ENCODE measurements around the gene DIP2B.

Gene DIP2B

DNA sequence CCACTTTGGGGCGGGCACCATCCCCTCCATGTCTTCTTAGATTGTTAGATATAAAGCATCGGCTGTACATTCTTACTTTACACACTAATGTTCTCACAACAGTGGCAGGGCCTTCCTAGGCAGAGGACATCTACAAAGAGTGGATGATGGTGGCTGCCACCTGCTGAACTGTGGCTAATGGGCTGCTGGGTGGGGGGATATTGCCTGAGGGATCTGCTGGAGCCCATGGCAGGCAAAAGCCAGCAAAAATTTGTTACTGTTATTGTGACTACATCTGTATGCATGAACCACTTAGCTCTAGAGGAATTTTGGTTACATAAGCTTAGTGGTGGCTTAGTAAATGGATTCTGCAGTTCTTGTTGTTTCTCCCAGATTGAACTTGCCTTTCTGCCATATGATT lies 52.6 kb downstream of the DIP2B start:
- H3K79me2 ChIP-seq (ENCODE audit: insufficient read depth, low read depth), result no peaks in the 10 kb centered on the region; the same call in 1 of the 2 replicates
- H3K4me3 ChIP-seq (IDR thresholded peaks at IDR 0.05; ENCODE audit: insufficient read depth, low read depth, low read length), result no peak overlapping the region
- no peak overlapping the region for H3K4me2 ChIP-seq
- no peaks in the 10 kb centered on the region for H3K27me3 ChIP-seq (ENCODE audit: insufficient read depth, low read depth)
- no peaks in the 10 kb centered on the region for H3K4me1 ChIP-seq (ENCODE audit: low read depth, poor library complexity, severe bottlenecking)
- no peak overlapping the region for H3K27ac ChIP-seq
- H3K36me3 ChIP-seq (ENCODE audit: insufficient read depth), result no peaks in the 10 kb centered on the region
- H4K20me1 ChIP-seq (ENCODE audit: insufficient read depth), result no peaks in the 10 kb centered on the region
- no peak overlapping the region for H3K9ac ChIP-seq
- H2AFZ ChIP-seq (ENCODE audit: low read depth), result no peak overlapping the region
- TF ChIP-seq, protein P1, sequence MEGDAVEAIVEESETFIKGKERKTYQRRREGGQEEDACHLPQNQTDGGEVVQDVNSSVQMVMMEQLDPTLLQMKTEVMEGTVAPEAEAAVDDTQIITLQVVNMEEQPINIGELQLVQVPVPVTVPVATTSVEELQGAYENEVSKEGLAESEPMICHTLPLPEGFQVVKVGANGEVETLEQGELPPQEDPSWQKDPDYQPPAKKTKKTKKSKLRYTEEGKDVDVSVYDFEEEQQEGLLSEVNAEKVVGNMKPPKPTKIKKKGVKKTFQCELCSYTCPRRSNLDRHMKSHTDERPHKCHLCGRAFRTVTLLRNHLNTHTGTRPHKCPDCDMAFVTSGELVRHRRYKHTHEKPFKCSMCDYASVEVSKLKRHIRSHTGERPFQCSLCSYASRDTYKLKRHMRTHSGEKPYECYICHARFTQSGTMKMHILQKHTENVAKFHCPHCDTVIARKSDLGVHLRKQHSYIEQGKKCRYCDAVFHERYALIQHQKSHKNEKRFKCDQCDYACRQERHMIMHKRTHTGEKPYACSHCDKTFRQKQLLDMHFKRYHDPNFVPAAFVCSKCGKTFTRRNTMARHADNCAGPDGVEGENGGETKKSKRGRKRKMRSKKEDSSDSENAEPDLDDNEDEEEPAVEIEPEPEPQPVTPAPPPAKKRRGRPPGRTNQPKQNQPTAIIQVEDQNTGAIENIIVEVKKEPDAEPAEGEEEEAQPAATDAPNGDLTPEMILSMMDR (conservative IDR thresholded peaks at IDR 0.05; ENCODE audit: low read depth, low read length), result no peak

DNA sequence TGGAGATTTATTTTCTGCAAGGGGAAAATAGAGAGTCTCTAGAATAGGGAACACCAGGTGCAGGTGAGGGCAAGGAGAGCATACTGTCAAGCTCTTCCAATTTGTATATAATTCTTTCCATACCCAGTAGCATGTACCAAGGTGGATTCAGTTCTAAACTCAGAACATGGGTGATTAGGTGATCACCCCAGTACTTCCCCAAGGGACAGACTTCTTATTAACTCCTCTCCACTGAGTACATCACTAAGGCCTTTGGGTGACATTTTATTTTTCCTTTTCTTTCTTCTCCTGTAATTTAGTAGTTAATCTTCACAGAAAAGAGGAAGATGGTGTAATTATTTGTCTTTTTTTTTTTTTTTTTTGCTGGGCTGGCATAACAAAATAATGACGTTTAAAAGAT lies 54.2 kb downstream of the DIP2B start:
- H2AFZ ChIP-seq (ENCODE audit: low read depth), result no peak overlapping the region
- no peak overlapping the region for H3K27ac ChIP-seq
- no peak overlapping the region for H3K4me2 ChIP-seq
- no peaks in the 10 kb centered on the region for H4K20me1 ChIP-seq (ENCODE audit: insufficient read depth)
- TF ChIP-seq, protein P1 (conservative IDR thresholded peaks at IDR 0.05; ENCODE audit: low read depth, low read length), result no peak
- H3K9ac ChIP-seq, result no peak overlapping the region
- no peaks in the 10 kb centered on the region for H3K4me1 ChIP-seq (ENCODE audit: low read depth, poor library complexity, severe bottlenecking)
- H3K36me3 ChIP-seq (ENCODE audit: insufficient read depth), result no peaks in the 10 kb centered on the region
- H3K27me3 ChIP-seq (ENCODE audit: insufficient read depth, low read depth), result no peaks in the 10 kb centered on the region
- H3K79me2 ChIP-seq (ENCODE audit: insufficient read depth, low read depth), result no peaks in the 10 kb centered on the region; the same call in 1 of the 2 replicates
- no peak overlapping the region for H3K4me3 ChIP-seq (IDR thresholded peaks at IDR 0.05; ENCODE audit: insufficient read depth, low read depth, low read length)

DNA sequence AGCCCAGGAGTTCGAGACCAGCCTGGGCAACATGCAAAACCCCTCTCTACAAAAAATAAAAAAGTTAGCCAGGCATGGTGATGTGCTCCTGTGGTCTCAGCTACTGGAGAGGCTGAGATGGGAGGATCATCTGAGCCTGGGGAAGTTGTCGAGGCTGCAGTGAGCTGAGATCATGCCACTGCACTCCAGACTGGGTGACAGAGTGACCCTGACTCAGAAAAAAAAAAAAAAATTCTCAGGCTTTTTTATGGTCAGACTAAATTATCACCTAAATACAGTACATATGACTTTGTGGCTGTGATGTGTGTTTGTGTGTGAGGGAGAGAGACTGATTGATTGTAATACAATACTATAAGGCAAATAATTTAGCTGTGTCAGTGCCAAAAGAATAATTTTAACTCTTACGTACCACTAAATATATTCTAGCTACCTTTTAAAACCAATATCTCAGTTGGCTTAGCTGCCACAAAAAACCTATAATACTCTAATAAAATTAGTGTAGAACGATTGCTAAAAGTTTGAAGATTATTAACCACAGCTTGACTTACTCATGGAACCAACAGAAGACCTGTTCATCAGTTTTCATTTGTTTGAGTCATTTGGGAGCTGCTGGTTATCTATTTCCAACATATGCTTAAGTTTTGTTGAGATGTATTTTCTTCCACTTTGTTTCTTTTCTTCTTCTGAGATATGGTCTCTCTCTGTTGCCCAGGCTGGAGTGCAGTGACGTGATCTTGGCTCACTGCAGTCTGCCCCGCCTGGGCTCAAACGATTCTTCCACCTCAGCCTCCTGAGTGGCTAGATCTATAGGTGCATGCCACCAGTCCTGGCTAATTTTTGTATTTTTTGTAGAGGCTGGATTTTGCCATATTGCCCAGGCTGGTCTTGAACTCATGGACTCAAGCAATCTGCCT lies 58.0 kb downstream of the DIP2B start:
- Histone ChIP-seq H3K27ac (no peak overlapping the region), H2AFZ (ENCODE audit: low read depth) (no peak overlapping the region), H3K4me2 (no peak overlapping the region), H3K9ac (no peak overlapping the region), H3K79me2 (ENCODE audit: insufficient read depth, low read depth) (no peaks in the 10 kb centered on the region; the same call in 1 of the 2 replicates), H3K36me3 (ENCODE audit: insufficient read depth) (no peaks in the 10 kb centered on the region), H3K27me3 (ENCODE audit: insufficient read depth, low read depth) (no peaks in the 10 kb centered on the region), H3K4me1 (ENCODE audit: low read depth, poor library complexity, severe bottlenecking) (peaks cover 16% of the 10 kb centered on the region), H4K20me1 (ENCODE audit: insufficient read depth) (no peaks in the 10 kb centered on the region), H3K4me3 (IDR thresholded peaks at IDR 0.05; ENCODE audit: insufficient read depth, low read depth, low read length) (no peak overlapping the region)
- TF ChIP-seq, protein P1 (conservative IDR thresholded peaks at IDR 0.05; ENCODE audit: low read depth, low read length), result no peak

DNA sequence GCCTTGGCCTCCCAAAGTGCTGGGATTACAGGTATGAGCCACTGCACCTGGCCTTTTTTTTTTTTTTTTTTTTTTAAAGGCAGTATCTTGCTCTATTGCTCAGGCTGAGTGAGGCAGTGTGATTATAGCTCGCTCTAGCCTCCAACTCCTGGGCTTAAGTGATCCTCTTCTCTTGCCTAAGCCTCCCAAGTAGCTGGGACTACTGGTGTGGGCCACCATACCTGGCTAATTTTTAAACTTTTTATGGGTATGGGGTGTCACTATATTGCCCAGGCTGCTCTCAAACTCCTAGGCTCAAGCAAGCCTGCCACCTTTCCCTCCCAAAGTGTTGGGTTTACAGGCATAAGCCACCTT lies 58.6 kb downstream of the DIP2B start:
- no peaks in the 10 kb centered on the region for H3K36me3 ChIP-seq (ENCODE audit: insufficient read depth)
- no peak overlapping the region for H3K9ac ChIP-seq
- H3K4me3 ChIP-seq (IDR thresholded peaks at IDR 0.05; ENCODE audit: insufficient read depth, low read depth, low read length), result no peak overlapping the region
- no peak overlapping the region for H2AFZ ChIP-seq (ENCODE audit: low read depth)
- TF ChIP-seq, protein P1 (conservative IDR thresholded peaks at IDR 0.05; ENCODE audit: low read depth, low read length), result no peak
- no peaks in the 10 kb centered on the region for H3K27me3 ChIP-seq (ENCODE audit: insufficient read depth, low read depth)
- H3K4me2 ChIP-seq, result no peak overlapping the region
- H3K27ac ChIP-seq, result no peak overlapping the region
- H3K4me1 ChIP-seq (ENCODE audit: low read depth, poor library complexity, severe bottlenecking), result peaks cover 19% of the 10 kb centered on the region
- no peaks in the 10 kb centered on the region; the same call in 1 of the 2 replicates for H3K79me2 ChIP-seq (ENCODE audit: insufficient read depth, low read depth)
- H4K20me1 ChIP-seq (ENCODE audit: insufficient read depth), result no peaks in the 10 kb centered on the region; the same call in 1 of the 2 replicates

Measured in KMS-11 (cell line).